Caco-2 (cell line): Measurements from ENCODE around the gene CDH2. TPM values are rescaled to one million over a fixed set of nuclear protein-coding genes. Genes with fewer than 3 reads are reported as not detected.

Source experiments
- BruUV-seq: library from RNA; stranded (reverse); fragments of 400-500 nt; replicated peaks from 2 replicates; lab custom pipeline; 2021; lab: Mats Ljungman, UMichigan
- CTCF ChIA-PET: fragments of 300-600 bp; sonication (Branson Sonifier 250); formaldehyde crosslinking; loops from one replicate; lab custom pipeline; 2022; ENCODE audit warnings: antibody characterized with exemption; lab: Charles Lee
- POLR2A ChIA-PET: fragments of 300-600 bp; sonication (Branson Sonifier 250); formaldehyde crosslinking; loops from one replicate; lab custom pipeline; 2022; ENCODE audit warnings: antibody characterized with exemption; lab: Charles Lee
- DNase-seq, 2 experiments: peaks; one replicate each; pipeline versions ENCODE4 v3.0.0 to v3.0.0-alpha.2; 2020 to 2022
- H3K27me3 ChIP-seq: replicated peaks from 2 replicates; pipeline ENCODE4 v1.6.0; 2011; ENCODE audit warnings: low read length; ENCODE audit not compliant: control insufficient read depth, insufficient read depth
- H3K36me3 ChIP-seq: 2 replicates; pipeline ENCODE4 v1.5.1; 2011; ENCODE audit warnings: low read length; ENCODE audit not compliant: control insufficient read depth, insufficient read depth
- H3K4me1 ChIP-seq: fragments of 250-450 bp; sonication (Bioruptor Pico); 2 replicates; pipeline ENCODE4 v1.5.1; 2020; ENCODE audit warnings: mild to moderate bottlenecking
- H3K4me3 ChIP-seq: 2 replicates; pipeline ENCODE4 v1.5.1; 2011; ENCODE audit warnings: low read depth, mild to moderate bottlenecking, control low read depth, low read length
- H3K9me3 ChIP-seq: fragments of 250-450 bp; sonication (Bioruptor Pico); 2 replicates; pipeline ENCODE4 v1.5.1; 2020; ENCODE audit warnings: mild to moderate bottlenecking, moderate library complexity
- H3K27ac Mint-ChIP-seq: one replicate; pipeline ENCODE4 v1.8.0; 2022; ENCODE audit warnings: mixed read lengths; ENCODE audit not compliant: unreplicated experiment
- H3K27me3 Mint-ChIP-seq: one replicate; pipeline ENCODE4 v1.8.0; 2022; ENCODE audit warnings: mixed read lengths; ENCODE audit not compliant: insufficient read depth, unreplicated experiment
- H3K36me3 Mint-ChIP-seq: one replicate; pipeline ENCODE4 v1.8.0; 2022; ENCODE audit warnings: mild to moderate bottlenecking, mixed read lengths; ENCODE audit not compliant: insufficient read depth, unreplicated experiment
- H3K4me1 Mint-ChIP-seq: one replicate; pipeline ENCODE4 v1.8.0; 2022; ENCODE audit warnings: low read depth, mixed read lengths; ENCODE audit not compliant: unreplicated experiment
- H3K4me3 Mint-ChIP-seq: one replicate; pipeline ENCODE4 v1.8.0; 2022; ENCODE audit warnings: mild to moderate bottlenecking, moderate library complexity, mixed read lengths; ENCODE audit not compliant: unreplicated experiment
- H3K9me3 Mint-ChIP-seq: one replicate; pipeline ENCODE4 v1.8.0; 2022; ENCODE audit warnings: mixed read lengths; ENCODE audit not compliant: unreplicated experiment
- CTCF ChIP-seq, 2 experiments: fragments of 200-600 bp in 1 of 2; IDR thresholded peaks; 1 replicate in 1 of 2; 2 replicates in 1 of 2; pipeline versions ENCODE4 v1.5.1 to v1.8.0; 2011 to 2022; ENCODE audit warnings: antibody characterized with exemption in 1 of 2, control low read depth in 1 of 2, inconsistent platforms in 1 of 2, low read depth in 1 of 2, low read length in 1 of 2, mild to moderate bottlenecking in 1 of 2, moderate library complexity in 1 of 2; ENCODE audit not compliant: insufficient read depth in 1 of 2, severe bottlenecking in 1 of 2, unreplicated experiment in 1 of 2
- intact Hi-C: fragments of 100-400 bp; cut with micrococcal nuclease; formaldehyde crosslinking; loops from one replicate; pipeline ENCODE4 v1.10.0; 2022; ENCODE audit not compliant: unreplicated experiment
- total RNA-seq: library from RNA; stranded (reverse); gene quantifications from 2 replicates; pipeline ENCODE4 v1.2.3, GENCODE V29; 2022

Gene CDH2
- total RNA-seq, 1 experiment from 2014 or later, result 1.4 TPM

- H3K27me3 ChIP-seq, result no peaks in the 10 kb centered on the region
- Mint-ChIP-seq H3K27ac (no peak overlapping the region), H3K36me3 (no peaks in the 10 kb centered on the region), H3K9me3 (no peaks in the 10 kb centered on the region), H3K4me1 (peaks cover 9% of the 10 kb centered on the region), H3K27me3 (no peaks in the 10 kb centered on the region), H3K4me3 (no peak overlapping the region)
- CTCF ChIA-PET, result no interaction called here
- no peak for DNase-seq
- H3K36me3 ChIP-seq, result no peaks in the 10 kb centered on the region
- no peak for TF ChIP-seq CTCF (IDR thresholded peaks at IDR 0.05; ENCODE audit: insufficient read depth in 1 of 2, low read depth in 1 of 2, low read length in 1 of 2, severe bottlenecking in 1 of 2, unreplicated experiment in 1 of 2)
- POLR2A ChIA-PET, result no interaction called here
- no TSS peak for BruUV-seq
- H3K4me1 ChIP-seq, result no peaks in the 10 kb centered on the region
- H3K4me3 ChIP-seq, result no peak overlapping the region
- H3K9me3 ChIP-seq, result no peaks in the 10 kb centered on the region
- intact Hi-C loops, result no loop called here
Measured at GRCh38 chr18:28152754-28153153, 24.2 kb downstream of the CDH2 start.

GRCh38 chr18:28152354-28152753 lies 24.6 kb downstream of the CDH2 start:
- no peak for TF ChIP-seq CTCF (IDR thresholded peaks at IDR 0.05; ENCODE audit: insufficient read depth in 1 of 2, low read depth in 1 of 2, low read length in 1 of 2, severe bottlenecking in 1 of 2, unreplicated experiment in 1 of 2)
- Mint-ChIP-seq H3K4me3 (no peak overlapping the region), H3K27me3 (no peaks in the 10 kb centered on the region), H3K9me3 (no peaks in the 10 kb centered on the region), H3K36me3 (no peaks in the 10 kb centered on the region), H3K27ac (no peak overlapping the region), H3K4me1 (peaks cover 9% of the 10 kb centered on the region)
- no TSS peak for BruUV-seq
- H3K36me3 ChIP-seq, result no peaks in the 10 kb centered on the region
- intact Hi-C loops, result no loop called here
- no peaks in the 10 kb centered on the region for H3K9me3 ChIP-seq
- ChIA-PET CTCF (no interaction called here), POLR2A (no interaction called here)
- no peaks in the 10 kb centered on the region for H3K27me3 ChIP-seq
- DNase-seq, result no peak
- no peak overlapping the region for H3K4me3 ChIP-seq
- no peaks in the 10 kb centered on the region for H3K4me1 ChIP-seq

GRCh38 chr18:28151434-28151833 lies 25.5 kb downstream of the CDH2 start:
- no peaks in the 10 kb centered on the region for H3K36me3 Mint-ChIP-seq
- CTCF ChIA-PET, result no interaction called here
- H3K4me1 Mint-ChIP-seq, result peaks cover 9% of the 10 kb centered on the region
- Histone ChIP-seq H3K36me3 (no peaks in the 10 kb centered on the region), H3K4me1 (no peaks in the 10 kb centered on the region), H3K27me3 (no peaks in the 10 kb centered on the region), H3K9me3 (no peaks in the 10 kb centered on the region), H3K4me3 (no peak overlapping the region)
- TF ChIP-seq CTCF (IDR thresholded peaks at IDR 0.05; ENCODE audit: insufficient read depth in 1 of 2, low read depth in 1 of 2, low read length in 1 of 2, severe bottlenecking in 1 of 2, unreplicated experiment in 1 of 2), result no peak
- DNase-seq, result no peak
- H3K4me3 Mint-ChIP-seq, result no peak overlapping the region
- POLR2A ChIA-PET, result no interaction called here
- no peaks in the 10 kb centered on the region for H3K9me3 Mint-ChIP-seq
- H3K27me3 Mint-ChIP-seq, result no peaks in the 10 kb centered on the region
- intact Hi-C loops, result no loop called here
- BruUV-seq, result no TSS peak
- no peak overlapping the region for H3K27ac Mint-ChIP-seq
